HS-27A (cell line): Measurements from ENCODE around the gene HCN1.
"Not testable (repeated sequence)": the region's sequence is repeated elsewhere in the genome, so short reads cannot be mapped to it uniquely, and the experiment has no call there.

ENCODE experiments used
- DNase-seq: peaks from one replicate; pipeline ENCODE4 v3.0.0-alpha.2; 2012; ENCODE audit warnings: low read depth, missing footprints

HCN1 gene

DNA sequence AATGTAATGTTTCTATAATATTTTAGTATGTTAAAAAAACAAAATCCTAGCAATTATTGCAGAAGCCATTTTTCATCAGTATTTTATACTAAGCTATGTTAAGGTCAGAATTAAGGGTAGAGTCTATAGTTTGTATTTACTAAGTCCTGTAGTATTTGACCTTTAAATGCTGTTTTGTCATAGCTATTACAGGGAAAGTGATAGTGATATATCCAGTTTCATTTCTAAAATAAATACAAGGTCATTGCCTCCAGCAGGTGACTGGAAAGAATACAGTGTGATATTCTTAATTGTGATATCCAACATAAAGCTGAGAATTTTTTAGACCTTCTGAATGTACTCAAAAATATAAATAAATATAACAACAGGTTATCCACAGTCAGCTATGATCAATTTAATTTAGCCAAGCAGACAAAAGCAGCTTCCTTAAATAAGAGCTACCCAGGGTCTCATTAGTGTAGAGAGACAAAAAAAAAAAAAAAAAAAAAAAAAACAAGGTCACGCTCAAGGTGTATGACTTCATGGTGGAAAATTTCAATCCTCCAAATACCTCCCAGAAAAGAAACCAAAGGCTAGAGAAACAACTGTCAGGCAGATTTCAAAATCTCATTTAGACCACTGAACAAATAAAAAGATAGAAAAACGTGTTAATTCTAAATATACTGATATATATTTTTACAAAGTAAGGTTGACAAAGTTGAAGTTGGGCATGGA lies 278.7 kb downstream of the HCN1 start:
- no peak for DNase-seq

GRCh38 chr5:45414620-45415573 lies 281.3 kb downstream of the HCN1 start:
- no peak for DNase-seq

GRCh38 chr5:45411971-45412612 lies 284.1 kb downstream of the HCN1 start:
- DNase-seq, result no peak

GRCh38 chr5:45410304-45410995 lies 285.7 kb downstream of the HCN1 start:
- DNase-seq, result no peak

GRCh38 chr5:45408067-45408466 lies 288.1 kb downstream of the HCN1 start:
- no peak for DNase-seq

DNA sequence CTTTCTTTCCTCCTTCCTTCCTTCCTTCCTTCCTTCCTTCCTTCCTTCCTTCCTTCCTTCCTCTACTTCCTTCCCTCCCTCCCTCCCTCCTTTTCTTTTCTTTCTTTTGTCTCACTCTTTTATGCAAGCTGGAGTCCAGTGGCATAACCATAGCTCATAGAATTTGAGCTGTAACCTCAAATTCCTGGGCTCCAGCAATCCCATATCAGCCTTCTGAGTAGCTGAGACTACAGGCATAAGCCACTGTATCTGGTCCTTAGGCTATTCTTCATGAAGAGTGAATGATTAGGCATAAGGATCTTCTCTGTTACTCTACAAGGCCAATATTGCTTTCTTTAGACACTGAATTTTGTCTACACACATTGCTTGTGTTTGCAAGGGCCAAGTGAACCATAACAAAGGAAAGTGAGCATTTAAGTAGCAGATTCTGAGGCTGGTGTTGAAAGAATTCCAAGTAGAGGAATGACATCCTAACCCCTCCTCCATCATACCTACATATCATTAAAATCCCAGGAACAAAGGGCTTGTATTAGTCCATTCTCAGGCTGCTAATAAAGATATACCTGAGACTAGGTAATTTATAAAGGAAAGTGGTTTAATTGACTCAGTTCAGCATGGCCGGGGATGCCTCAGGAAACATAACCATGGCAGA lies 293.2 kb downstream of the HCN1 start:
- DNase-seq, result no peak

DNA sequence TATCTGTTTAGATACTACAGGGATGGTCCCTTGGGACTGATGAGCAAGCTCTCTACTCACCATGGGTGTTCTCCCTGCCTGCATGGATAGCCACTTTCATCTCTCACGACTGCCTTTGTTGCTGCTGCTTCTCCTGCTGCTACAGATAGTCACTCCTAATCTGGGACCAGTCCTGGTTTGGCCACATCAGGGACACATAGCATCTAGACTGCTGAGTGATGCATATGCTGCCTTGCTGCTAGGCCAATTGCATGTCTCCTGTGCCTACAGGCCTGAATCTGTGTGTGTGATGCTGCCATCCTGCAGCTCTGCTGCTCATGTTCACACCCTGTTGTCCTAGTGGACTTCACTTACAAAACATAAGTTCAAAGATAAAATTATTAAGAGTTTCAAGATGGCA lies 297.1 kb downstream of the HCN1 start:
- no peak for DNase-seq

- DNase-seq, result peak; percentile 88
These were observed 310.7 kb downstream of the HCN1 start for GRCh38 chr5:45385321-45386058.

- DNase-seq, result no peak
These were observed 312.2 kb downstream of the HCN1 start for GRCh38 chr5:45383985-45384384.

GRCh38 chr5:45382583-45382982 lies 313.6 kb downstream of the HCN1 start:
- no peak for DNase-seq

GRCh38 chr5:45376417-45376816 lies 319.8 kb downstream of the HCN1 start:
- peak; percentile 74 for DNase-seq

GRCh38 chr5:45372629-45373028 lies 323.6 kb downstream of the HCN1 start:
- no peak for DNase-seq

- not testable (repeated sequence) for DNase-seq
These were observed 324.8 kb downstream of the HCN1 start for GRCh38 chr5:45371423-45371822.

- no peak for DNase-seq
These were observed 340.8 kb downstream of the HCN1 start for GRCh38 chr5:45355189-45355992.

GRCh38 chr5:45336464-45336863 lies 359.7 kb downstream of the HCN1 start:
- DNase-seq, result no peak

DNA sequence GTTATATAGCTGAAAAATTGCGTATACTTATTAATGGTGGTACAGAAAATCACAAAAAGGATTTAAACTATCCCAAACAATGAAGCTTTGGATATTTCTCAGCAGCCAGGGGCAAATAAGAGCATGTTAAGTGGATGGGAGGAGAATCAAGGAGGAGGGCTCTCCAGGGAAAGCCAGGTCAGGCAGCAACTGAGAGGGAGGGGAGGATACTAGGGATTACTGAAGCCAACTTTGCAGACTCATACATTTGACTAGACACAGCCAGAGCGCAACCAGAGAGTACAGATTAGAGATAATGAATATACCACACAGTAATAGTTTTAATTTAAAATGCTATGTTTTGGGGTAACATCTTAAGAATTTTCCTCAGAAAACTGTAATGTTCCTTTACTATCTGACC lies 360.2 kb downstream of the HCN1 start:
- DNase-seq, result no peak

- DNase-seq, result no peak
These were observed 360.8 kb downstream of the HCN1 start for GRCh38 chr5:45335346-45335745.

GRCh38 chr5:45334939-45335338 lies 361.2 kb downstream of the HCN1 start:
- no peak for DNase-seq

GRCh38 chr5:45312627-45313026 lies 383.6 kb downstream of the HCN1 start:
- not testable (repeated sequence) for DNase-seq

DNA sequence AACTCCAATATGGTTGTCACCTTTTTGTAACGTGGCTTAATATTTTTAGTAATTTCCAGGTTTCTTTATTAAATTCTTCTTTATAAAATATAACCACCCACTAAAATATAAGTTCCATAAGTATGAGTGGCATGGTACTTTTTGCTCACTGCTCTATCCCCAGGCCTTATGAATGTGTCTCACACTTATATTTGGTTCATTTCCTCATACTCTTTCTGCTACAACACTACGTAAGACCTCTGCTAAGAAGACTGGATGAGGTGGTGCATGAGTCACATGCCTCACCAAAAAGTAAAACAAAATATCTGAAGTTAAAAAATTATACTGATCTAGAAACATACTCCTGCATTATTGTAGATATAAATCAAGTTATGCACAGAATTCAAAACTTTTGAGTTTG lies 400.9 kb downstream of the HCN1 start:
- no peak for DNase-seq
